Activated CD4-positive, alpha-beta T cell treated with anti-CD3 and anti-CD28 coated beads, Interleukin-2, Interleukin-4, amounts not matched to agents 100 ng/mL and 50 ng/mL, durations not matched to agents 16 hours and 8 hours (primary cell): Measurements from ENCODE around the gene BEST3.
"Not testable (repeated sequence)": the region's sequence is repeated elsewhere in the genome, so short reads cannot be mapped to it uniquely, and the experiment has no call there.

Source experiments
- DNase-seq: peaks from one replicate; pipeline ENCODE4 v3.0.0-alpha.2; 2020; ENCODE audit warnings: low spot score

The BEST3 gene

DNA sequence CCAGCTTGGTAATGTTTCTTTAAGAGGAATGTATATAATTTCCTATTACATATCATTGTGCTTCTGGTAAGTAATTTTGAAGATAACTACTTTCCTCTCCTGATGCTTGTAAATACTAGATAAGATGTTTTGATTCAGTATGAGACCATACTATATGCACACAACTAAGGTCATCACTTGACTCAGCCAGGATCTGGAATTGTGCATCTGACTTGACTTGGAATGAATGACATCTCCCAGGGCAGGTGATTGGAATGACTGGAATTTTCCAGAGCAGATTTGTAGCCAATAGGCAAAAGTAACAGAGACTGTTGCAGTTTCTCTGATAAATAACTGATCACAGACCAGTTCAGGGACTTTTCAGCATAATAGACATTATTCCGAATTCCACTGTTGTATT, 11.1 kb downstream of the BEST3 start:
- no peak for DNase-seq

DNA sequence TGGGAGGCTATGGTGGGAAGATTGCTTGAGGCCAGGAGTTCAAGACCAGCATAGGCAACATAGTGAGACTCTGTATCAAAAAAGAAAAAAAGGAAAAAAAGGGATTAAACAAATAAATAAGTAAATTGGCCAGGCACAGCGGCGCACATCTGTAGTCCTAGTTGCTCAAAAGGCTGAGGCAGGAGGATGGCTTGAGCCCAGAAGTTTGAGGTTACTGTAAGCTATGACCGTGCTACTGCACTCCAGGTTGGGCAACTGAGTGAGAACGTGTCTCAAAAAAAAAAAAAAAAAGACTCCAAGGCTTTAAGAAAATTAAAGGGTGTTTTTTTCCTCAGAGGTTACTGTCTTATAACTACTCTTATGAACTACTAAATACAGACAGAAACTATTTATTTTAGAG, 11.7 kb downstream of the BEST3 start:
- no peak for DNase-seq

DNA sequence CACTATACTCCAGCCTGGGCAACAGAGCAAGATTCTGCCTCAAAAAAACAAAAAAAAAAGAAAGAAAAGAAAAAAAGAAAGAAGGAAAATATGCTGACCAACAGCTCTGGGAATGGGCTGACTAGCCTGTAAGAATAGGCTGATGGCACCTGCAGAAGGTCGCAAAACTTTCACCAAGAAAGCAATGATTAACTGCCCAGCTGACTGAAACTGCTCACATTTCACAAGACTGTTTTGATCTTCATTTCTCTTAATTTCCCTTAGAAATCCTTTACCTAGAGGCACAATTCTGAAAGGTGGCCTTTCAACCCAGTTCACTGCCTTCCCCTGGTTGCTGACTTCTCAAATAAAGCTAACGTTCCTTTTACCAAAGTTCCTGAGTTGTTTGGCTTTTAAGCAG, 12.4 kb downstream of the BEST3 start:
- no peak for DNase-seq

DNA sequence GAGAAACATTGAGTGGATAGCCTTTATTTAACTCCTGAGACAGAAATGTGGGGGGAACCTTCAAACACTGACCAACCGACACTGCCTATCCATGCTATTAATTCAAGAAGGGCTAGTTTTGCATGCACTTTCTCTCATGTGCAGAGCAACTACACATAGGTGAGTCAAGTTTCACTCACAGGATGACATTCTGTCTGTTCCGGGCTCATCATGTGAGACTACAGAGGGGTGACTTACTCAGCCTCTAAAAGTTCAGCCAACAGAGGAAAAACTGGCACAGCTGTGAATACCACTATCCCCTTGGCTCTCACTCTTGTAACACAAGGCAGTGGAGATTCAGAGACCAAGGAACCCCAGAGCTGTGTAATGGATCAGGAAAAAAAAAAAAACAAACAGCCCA, 13.3 kb downstream of the BEST3 start:
- DNase-seq = peak; percentile 7

DNA sequence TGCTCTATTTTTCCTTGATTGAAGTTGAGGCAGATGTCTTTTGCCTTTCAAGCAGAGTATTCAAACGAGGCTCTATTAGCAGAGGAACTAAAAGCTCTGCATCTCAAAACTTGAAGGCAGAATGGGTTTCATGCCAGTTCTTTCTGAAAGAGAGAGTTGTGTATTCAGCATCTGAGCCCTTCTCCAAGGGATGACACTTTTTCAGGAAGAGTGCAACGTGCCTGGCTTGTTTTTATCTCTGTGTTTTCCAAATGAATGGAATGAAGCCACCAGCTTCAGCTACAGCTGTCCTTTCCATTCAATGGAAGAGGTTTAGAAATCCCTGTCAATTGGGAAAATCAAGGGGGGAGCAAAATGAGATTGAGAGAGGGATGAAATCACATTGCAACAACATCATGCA, 14.6 kb downstream of the BEST3 start:
- no peak for DNase-seq

DNA sequence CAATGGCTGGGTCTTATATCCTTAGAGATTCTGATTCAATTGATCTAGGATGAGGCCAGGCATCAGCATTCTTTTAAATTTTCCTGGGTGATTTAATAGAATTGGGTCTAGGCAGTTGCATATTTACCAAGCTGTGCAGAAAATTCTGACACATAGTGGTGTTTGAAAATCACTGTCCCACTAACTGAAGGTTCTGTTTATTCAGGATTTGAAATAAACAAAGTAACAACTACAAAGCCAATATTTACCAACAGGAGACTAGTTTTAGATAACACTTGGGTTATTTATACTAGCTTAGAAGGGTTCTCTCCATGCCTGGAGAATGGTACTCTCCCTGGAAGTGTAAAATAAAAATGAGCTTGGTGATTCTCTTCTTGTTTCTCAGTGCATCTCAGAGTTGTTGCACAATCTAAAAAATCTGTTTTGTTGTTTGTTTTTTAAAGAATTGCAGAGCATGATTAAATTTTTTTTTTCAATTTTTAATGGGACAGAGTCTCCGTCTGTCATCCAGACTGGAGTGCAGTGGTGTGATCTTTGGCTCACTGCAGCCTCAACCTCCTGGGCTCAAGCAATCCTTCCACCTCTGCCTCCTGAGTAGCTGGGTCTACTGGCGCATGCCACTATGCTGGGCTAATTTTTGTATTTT, 16.9 kb downstream of the BEST3 start:
- no peak for DNase-seq

DNA sequence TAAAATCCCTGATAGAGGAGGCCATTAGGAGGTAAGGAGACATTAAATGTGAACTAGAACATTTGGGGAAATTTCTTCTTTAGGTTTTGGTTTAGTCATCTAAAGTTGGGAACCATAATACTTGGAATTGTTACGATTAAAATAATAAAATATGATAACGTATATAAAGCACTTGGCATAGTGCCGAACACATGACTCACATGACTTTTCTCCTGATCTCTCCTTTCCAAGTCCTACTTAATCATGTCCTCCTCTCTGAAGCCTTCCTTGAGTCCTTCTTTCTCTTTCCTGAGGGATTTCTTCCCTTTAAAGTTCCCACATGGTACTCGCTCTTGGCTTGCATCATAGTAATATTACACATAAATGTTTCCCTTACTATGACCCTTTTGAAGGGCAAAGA, 20.0 kb downstream of the BEST3 start:
- DNase-seq = no peak

DNA sequence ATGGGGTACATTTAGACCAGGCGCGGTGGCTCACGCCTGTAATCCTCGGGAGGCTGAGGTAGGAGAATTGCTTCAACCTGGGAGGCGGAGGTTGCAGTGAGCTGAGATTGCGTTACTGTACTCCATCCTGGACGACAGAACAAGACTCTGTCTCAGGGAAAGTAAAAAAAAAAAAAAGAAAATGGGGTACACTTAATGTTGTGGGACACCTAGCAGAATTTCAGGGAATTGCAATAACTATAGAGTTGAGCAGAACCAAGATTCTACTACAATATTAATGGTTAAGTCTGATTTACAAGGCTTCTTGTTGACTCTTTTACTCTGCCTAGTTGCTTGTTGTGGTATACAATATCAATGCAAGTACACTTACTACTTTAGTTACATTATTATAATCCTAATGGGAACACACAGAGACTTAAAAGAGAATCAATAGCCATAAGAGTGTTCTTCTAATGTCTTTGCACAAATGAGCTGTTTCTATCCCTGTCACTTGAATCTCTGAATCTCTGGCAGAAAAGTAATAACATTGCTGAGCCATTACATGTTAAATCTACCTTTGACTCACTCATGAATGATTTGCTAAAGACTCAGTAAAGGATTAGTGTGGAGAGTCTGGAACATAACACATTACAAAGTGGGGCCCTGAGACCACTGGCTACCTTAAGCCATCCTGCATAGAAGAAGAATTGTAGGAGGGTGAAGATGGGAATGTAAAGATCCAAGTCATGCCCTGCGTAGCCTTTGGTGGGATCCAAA, 22.7 kb downstream of the BEST3 start:
- DNase-seq = no peak

DNA sequence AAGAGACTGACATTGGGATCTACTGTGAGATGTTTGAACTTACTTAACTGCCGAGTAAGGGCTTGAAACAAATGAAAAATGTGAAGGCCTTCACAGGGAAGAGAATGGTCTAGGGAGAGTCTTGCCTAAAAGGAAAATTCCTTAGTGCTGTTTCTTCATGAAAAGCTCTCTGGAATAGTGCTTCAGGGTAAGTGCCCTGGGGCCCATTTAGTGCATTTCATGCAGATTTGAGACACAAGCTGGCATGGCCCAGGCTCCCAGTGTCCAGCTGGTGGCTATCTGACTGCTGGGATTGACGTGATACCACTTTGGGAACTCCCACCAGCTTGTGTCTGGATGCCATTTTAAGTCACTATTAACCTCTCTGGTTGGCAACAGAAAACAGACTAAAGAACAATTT, 26.9 kb downstream of the BEST3 start:
- no peak for DNase-seq

DNA sequence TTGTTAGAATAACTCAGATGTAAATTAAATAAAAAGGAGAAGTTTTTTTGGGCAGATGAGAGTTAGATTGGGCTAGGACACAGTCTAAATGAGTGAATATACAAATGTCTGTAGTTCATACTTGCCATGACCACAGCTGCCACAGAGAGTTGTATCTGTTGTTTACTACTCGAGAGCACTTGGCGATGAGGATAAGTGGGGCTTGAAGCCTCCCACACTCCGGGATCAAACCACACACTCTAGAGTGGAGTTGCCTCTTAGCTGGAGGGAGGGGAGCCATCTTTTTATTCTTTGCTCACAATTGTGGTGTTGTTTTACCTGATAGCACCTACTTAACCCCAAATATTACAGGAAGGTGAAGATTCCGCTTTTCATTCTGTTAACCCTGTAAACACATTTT, 27.5 kb downstream of the BEST3 start:
- DNase-seq = no peak

DNA sequence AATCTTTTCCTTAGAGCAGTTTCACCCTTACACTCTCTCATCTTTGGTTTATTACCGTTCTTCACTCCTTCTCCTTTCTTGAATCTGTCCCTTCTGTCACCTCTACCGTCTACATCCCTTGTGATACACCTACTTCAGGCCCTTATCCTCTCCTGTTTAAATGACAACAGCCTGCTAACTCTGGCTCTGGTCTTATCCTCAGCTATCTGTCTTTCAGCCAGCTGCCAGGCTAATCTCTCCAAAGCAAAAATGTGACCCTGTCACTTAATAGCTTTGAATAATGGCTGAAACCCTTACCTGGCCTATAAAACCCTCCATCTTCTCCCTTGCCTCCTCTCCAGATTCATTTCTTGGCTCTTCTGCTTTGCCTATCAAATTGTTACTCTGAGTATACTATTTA, 32.3 kb downstream of the BEST3 start:
- no peak for DNase-seq

DNA sequence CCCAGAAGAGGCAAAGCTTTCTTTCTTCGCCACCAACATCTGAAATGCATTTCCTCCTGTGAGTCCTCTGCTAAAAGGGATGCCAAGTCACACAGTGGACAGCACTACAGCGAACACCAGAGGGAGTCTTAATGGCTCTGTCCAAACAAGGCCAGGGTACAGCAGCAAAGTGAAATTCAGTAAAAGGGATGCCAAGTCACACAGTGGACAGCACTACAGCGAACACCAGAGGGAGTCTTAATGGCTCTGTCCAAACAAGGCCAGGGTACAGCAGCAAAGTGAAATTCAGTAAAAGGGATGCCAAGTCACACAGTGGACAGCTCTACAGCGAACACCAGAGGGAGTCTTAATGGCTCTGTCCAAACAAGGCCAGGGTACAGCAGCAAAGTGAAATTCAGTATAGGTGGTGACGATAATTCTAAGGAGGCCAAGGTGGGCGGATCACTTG, 34.1 kb downstream of the BEST3 start:
- not testable (repeated sequence) for DNase-seq

DNA sequence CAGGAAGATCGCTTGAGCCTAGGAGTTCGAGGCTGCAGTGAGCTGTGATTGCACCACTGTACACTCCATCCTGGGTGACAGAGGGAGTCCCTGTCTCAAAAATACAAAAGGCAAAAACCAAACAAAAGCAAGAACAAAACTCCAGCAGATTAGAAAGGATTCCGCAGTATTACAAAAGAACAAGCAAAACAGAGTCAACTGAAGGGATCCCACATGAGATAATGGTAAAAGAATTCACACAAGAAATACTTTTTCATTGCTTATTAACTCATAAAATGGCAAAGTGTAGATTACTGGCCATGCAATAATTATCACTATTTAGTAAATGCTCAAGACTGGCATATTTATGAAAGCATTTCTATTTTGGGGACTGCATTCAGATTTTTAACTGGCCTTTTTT, 35.4 kb downstream of the BEST3 start:
- DNase-seq = no peak

DNA sequence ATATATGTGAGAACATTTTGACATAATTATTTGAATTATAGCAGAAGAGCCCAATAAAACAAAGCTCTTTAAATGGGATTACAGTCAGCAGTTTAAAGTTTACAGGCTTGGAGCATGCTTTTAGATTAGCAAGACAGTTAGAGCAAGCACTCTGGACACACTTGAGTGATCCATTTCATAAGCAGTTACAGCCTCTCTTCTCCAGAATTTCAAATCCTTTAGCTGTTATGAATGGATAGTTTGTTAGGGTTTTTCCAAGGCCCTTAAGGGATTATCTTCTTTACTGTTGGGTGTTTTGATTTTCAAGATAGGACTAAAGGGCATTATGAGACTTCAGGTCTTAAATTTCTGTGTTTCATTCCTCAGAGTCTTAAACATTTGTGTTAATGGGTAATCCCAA, 36.3 kb downstream of the BEST3 start:
- DNase-seq = no peak

DNA sequence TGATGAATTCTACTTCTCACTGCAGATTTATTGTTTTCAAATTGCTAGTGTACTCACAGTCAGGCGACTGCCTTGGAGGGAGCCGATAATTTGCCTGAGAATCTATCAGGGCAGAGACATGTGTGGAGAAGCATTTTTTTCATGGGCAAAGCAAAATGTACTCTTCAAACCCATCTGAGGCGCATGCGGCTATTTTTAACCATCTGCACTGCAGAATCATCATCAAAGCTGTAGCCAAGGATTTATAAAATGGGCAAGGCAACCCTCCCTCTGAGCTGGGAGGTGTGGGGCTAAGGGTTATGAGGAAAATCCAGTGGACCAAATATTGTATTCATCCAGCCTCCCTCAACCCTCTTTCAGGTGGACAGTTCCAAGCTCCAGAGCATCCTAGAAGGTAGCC, 37.7 kb downstream of the BEST3 start:
- no peak for DNase-seq

DNA sequence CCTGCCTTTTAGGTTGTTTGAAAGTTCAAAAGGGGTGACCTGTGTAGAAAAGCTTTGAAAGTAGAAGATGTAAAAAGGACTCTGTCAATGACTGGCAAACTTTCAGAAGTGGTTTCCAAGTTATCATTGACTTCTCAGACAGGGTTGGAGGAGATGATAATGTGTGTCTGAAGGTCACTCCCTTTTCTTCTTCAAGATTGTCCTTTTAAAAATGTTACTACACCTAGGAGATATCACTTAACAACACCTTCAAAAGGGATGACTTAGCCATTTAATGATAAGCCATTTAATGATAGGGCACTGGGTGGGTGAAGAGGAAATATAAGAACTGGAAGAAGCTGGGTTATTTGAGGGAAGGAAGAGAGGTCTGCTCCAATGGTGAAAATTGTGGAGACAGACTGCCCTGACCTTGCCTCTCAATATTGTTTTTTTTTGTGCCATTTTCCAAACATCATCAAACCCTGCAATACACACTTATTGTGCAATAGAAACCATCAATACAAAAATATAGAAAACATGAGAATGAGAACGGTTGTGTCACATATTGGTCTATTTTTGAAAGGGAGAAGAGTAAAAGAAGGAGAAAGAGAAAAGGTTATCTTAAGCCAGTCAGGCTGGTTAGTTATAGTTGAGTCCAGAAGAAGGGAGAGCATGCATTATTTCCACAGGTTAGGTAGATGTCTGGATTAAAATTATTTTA, 38.8 kb downstream of the BEST3 start:
- no peak for DNase-seq

DNA sequence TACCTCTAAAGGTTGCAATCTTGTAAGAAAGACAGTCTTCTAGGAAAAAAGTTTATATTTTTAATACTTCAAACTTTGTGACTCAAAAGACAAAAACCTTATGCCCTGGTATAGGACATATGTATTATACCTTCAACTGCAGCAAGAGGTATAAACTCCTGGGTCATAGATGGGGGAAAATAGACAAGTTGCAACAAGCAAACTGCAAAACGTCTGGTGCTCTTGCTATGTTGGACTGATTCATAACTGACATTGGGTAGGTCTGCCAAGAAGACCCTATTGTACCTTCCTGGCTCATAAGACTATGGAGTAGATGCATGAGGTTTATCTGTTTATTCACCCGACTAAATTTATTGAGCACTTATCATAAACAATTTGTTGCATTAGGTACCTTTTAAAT, 40.9 kb downstream of the BEST3 start:
- no peak for DNase-seq

DNA sequence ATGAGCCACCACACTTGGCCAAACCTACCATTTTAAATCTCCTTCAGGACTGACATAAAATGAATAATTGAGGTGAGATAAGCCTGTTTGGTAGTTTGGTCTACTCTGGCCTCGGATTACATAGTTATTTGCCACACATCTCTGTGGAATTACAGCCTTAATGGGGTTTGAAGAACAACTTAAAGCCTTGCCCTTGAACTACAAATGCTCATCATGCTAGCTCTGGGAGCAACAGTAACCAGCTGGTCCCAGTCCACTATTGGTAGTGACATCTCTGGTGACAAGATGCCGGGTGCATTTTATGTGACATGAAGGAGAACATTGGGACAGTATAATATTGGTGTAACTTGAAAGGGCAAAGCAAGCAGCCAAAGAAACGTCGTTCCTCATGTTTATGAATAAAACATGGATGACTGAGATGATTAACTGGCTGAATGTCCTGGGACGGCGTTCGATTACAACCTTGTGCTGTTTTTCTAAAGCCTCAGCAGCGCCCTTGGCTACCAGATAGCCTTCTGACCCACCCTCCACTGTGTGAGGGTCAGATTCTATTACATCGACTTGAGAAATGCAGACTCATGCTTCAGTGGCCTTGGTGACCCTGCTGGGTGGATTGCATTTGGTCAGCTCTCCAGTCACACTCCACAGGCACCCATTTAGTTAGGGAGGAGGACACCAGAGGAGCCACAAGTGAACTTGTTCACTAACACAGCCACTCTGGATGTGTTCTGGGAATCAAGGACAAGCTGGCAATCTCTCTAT, 41.5 kb downstream of the BEST3 start:
- no peak for DNase-seq

DNA sequence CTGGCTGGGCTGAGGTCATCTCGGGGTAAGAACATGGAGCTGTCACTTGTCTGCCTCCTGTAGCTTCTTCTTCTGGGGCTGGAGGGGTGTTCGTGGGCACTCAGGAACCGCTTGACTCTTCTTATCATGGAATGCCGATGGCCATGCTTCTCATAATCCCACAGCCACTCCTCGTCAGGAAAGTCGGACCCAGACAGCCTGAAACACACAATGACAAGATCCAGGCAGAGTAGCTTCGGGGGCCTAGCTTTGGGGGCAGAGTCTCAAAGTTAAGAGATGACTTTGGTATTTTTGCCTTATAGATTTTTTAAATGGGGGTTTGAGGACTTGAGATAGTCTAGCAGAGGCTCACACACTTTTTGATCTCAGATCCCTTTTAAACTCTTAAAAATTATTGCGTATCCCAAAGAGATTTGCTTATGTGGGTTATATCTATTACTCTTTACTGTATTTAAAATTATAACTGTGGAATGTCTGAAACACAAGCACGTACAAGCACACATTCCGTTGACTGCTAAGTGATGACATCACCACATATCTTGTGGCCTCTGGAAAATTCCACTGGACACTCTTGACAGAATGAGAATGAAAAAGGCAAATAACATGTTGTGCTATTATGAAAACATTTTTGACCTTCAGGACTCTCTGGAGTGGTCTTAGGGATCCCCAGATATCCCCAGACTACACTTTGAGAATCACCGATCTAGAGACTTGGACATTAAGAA, 43.3 kb downstream of the BEST3 start:
- DNase-seq = no peak

DNA sequence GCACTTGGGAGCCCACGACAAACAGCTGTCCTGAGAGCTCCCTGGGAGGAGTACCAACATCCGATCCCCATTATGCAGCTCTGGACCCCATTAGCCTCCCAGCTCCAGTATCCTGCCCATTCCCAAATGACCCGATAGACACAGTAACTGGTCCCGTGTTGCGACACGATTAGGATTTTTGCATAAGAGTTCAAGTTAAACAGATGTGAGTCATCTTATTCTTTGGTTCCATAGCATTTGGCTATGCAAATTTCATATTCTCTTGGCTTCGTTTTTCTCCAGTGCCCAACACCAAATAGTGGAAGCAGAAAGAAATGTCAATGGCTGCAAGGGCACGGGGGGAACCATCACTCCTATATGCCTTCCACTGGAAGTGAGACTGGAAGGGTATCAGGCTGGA, 45.4 kb downstream of the BEST3 start:
- DNase-seq = no peak

DNA sequence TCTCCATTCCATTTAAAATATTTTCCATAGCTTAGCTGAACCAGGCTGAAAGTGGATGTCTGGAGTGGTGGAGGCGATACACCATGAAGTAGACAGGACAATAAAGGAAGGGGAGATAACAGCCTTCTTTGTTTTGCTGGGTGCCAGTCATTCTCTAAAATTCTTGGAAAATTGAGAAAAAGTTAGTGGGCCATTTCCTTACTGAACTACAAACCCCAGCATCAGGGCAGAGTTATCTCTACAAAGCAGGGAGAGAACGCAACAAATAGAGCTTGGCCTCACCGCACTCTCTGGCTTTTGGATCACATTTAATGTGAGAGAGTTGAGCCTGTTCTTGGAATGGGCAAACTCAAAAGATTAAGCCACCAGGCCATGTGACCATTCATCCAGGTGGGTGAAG, 47.2 kb downstream of the BEST3 start:
- no peak for DNase-seq

DNA sequence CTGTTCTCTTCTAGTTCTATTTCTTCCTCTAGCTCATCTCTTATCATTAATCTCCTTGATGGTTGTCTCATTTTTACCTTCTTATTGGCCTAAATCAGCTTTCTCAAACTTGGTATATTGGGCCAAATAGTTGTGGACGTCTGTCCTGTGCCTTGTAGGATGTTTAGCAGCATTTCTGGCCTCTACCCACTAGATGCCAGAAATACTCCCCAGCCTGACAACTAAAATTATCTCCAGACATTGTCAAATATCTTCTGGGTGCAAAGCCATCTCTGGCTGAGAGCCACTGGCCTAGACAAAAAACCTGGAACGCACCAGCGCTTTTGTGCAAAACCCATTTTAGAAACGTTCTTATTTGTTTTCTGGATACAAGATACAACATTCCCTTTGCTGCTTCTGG, 49.6 kb downstream of the BEST3 start:
- DNase-seq = no peak
